ENCODE results near the gene C1orf116.

DNA sequence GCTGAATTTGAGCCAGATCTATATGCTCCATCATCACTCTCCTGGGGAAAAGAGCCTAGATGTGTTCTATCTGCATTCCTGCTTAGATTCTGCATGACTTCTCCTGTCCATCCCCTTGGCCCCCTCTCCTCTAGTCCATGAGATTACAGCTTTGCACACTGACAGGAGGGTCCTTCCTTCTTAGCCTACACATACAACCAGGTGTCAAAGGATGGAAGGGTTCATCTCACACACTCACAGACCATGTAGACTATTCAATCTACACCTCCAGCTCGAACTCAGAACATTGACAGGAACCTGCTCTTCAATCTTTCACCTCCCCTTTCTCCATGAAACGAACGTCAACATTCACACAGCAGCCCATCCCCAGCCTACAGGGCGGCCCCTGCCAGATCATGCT lies 13.8 kb downstream of the C1orf116 start:
- TF ChIP-seq, protein P1, sequence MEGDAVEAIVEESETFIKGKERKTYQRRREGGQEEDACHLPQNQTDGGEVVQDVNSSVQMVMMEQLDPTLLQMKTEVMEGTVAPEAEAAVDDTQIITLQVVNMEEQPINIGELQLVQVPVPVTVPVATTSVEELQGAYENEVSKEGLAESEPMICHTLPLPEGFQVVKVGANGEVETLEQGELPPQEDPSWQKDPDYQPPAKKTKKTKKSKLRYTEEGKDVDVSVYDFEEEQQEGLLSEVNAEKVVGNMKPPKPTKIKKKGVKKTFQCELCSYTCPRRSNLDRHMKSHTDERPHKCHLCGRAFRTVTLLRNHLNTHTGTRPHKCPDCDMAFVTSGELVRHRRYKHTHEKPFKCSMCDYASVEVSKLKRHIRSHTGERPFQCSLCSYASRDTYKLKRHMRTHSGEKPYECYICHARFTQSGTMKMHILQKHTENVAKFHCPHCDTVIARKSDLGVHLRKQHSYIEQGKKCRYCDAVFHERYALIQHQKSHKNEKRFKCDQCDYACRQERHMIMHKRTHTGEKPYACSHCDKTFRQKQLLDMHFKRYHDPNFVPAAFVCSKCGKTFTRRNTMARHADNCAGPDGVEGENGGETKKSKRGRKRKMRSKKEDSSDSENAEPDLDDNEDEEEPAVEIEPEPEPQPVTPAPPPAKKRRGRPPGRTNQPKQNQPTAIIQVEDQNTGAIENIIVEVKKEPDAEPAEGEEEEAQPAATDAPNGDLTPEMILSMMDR (conservative IDR thresholded peaks at IDR 0.05): no peak
- no peak for TF ChIP-seq ZFX (IDR thresholded peaks at IDR 0.05)

Data from C4-2B (cell line).